K562 (cell line): Measurements from ENCODE around the gene NAPA. TPM values are rescaled to one million over a fixed set of nuclear protein-coding genes. Genes with fewer than 3 reads are reported as not detected.

Experiments
- ATAC-seq: fragments of 200-7000 bp; cut with Tn5 transposase; 3 replicates; pipeline ENCODE4 v1.9.1; 2020; ENCODE audit warnings: moderate library complexity
- BruUV-seq: library from RNA; stranded (reverse); fragments of 400-500 nt; replicated peaks from 2 replicates; lab custom pipeline; 2021; lab: Mats Ljungman, UMichigan
- CTCF ChIA-PET: fragments of 300-600 bp; formaldehyde crosslinking; extraction: SDS; loops from one replicate; lab custom pipeline; 2021; ENCODE audit warnings: low intra/inter-chr PET ratio; lab: Yijun Ruan, JAX
- POLR2A ChIA-PET: fragments of 300-600, 350-650 bp; sonication (Branson Sonifier 250); formaldehyde crosslinking; extraction: SDS; loops from one replicate; lab custom pipeline; 2021; ENCODE audit warnings: antibody characterized with exemption, inconsistent platforms; lab: Yijun Ruan, JAX
- DNase-seq, 4 experiments: peaks; one replicate each; pipeline versions ENCODE4 v3.0.0 to v3.0.0-alpha.2; 2011 to 2018; ENCODE audit warnings: low spot score in 3 of 4, mixed read lengths in 3 of 4; ENCODE audit errors: extremely low read depth in 1 of 4
- FAIRE-seq: peaks from 2 replicates; lab custom pipeline; 2011; peaks lifted over from hg19 to GRCh38; lab: Jason Lieb, UNC
- H2AFZ ChIP-seq: 2 replicates; pipeline ENCODE4 v1.6.0; 2011; ENCODE audit warnings: low read depth, low read length, control low read depth, inconsistent platforms
- H3K27ac ChIP-seq: fragments of 200-600 bp; 3 replicates; pipeline ENCODE4 v1.8.0; 2011; ENCODE audit warnings: low read depth, mild to moderate bottlenecking, control low read depth, inconsistent platforms, low read length, moderate library complexity, mixed read lengths; ENCODE audit errors: extremely low read depth
- H3K27me3 ChIP-seq, 2 experiments: fragments of 300-600 bp in 1 of 2; 2 replicates in 1 of 2; 3 replicates in 1 of 2; pipeline versions ENCODE4 v1.6.0 to v1.8.0; 2011; ENCODE audit warnings: inconsistent platforms in 2 of 2, low read length in 2 of 2, mild to moderate bottlenecking in 1 of 2, mixed read lengths in 1 of 2, moderate library complexity in 1 of 2; ENCODE audit not compliant: control insufficient read depth in 2 of 2, insufficient read depth in 2 of 2
- H3K36me3 ChIP-seq: fragments of 300-600 bp; 3 replicates; pipeline ENCODE4 v1.8.0; 2011; ENCODE audit warnings: mild to moderate bottlenecking, low read length, inconsistent platforms; ENCODE audit not compliant: control insufficient read depth, insufficient read depth
- H3K4me1 ChIP-seq, 2 experiments: fragments of 200-600 bp in 1 of 2; replicated peaks in 1 of 2; 2 replicates in 1 of 2; 3 replicates in 1 of 2; pipeline versions ENCODE4 v1.5.1 to v1.8.0; 2011; ENCODE audit warnings: inconsistent platforms in 2 of 2, low read length in 2 of 2, mild to moderate bottlenecking in 1 of 2, mixed read lengths in 1 of 2, moderate library complexity in 1 of 2; ENCODE audit not compliant: control insufficient read depth in 2 of 2, insufficient read depth in 2 of 2
- H3K4me2 ChIP-seq: 2 replicates; pipeline ENCODE4 v1.6.1; 2011; ENCODE audit warnings: low read length, control low read depth, inconsistent platforms, mixed read lengths; ENCODE audit not compliant: insufficient read depth
- H3K4me3 ChIP-seq: fragments of 200-600 bp; sonication (generic), shearing (Covaris generic); 2 replicates; pipeline ENCODE4 v1.5.1; 2016; ENCODE audit warnings: control low read depth, inconsistent platforms
- H3K79me2 ChIP-seq: fragments of 200-600 bp; 3 replicates; pipeline ENCODE4 v1.8.0; 2011; ENCODE audit warnings: low read length, inconsistent platforms; ENCODE audit not compliant: control insufficient read depth, insufficient read depth
- H3K9ac ChIP-seq, 2 experiments: 2 replicates each; pipeline versions ENCODE4 v1.6.0 to v1.6.1; 2011; ENCODE audit warnings: low read depth in 2 of 2, low read length in 2 of 2, control low read depth in 1 of 2, inconsistent platforms in 1 of 2, mild to moderate bottlenecking in 1 of 2, mixed read lengths in 1 of 2; ENCODE audit not compliant: insufficient read depth in 1 of 2
- H3K9me1 ChIP-seq: one replicate; pipeline ENCODE4 v1.6.0; 2011; ENCODE audit warnings: inconsistent platforms, mild to moderate bottlenecking, low read length, moderate library complexity; ENCODE audit not compliant: control insufficient read depth, insufficient read depth
- H3K9me3 ChIP-seq: replicated peaks from 2 replicates; pipeline ENCODE4 v1.5.1; 2011; ENCODE audit warnings: low read depth, low read length, inconsistent platforms; ENCODE audit not compliant: control insufficient read depth, insufficient read depth
- H4K20me1 ChIP-seq: replicated peaks from 2 replicates; pipeline ENCODE4 v1.6.1; 2011; ENCODE audit warnings: low read length, inconsistent platforms, mixed read lengths; ENCODE audit not compliant: control insufficient read depth, insufficient read depth
- CAMTA2 ChIP-seq: fragments of 250-450 bp; sonication (Bioruptor Pico); conservative IDR thresholded peaks from 2 replicates; pipeline ENCODE4 v1.5.1; 2022
- CXXC5 ChIP-seq: fragments of 250-450 bp; sonication (Bioruptor Pico); IDR thresholded peaks from 2 replicates; pipeline ENCODE4 v1.8.0; 2022; ENCODE audit warnings: inconsistent platforms, mild to moderate bottlenecking, moderate library complexity
- ELK1 ChIP-seq: sonication (generic); formaldehyde crosslinking; IDR thresholded peaks from 2 replicates; pipeline ENCODE4 v1.8.1; 2022; ENCODE audit warnings: missing genetic modification reagents
- ETV5 ChIP-seq: sonication (generic); formaldehyde crosslinking; IDR thresholded peaks from 2 replicates; pipeline ENCODE4 v1.4.0; 2020; ENCODE audit warnings: low read depth, mild to moderate bottlenecking, missing genetic modification reagents
- HBP1 ChIP-seq: fragments of 450-650 bp; formaldehyde crosslinking; IDR thresholded peaks from 2 replicates; pipeline ENCODE4 v1.4.0; 2022; ENCODE audit warnings: missing genetic modification characterization
- KDM4B ChIP-seq, 2 experiments: fragments of 450-650 bp in 1 of 2; sonication (generic) in 1 of 2; IDR thresholded peaks; 2 replicates each; pipeline ENCODE4 v1.6.1; 2016 to 2017; ENCODE audit warnings: borderline replicate concordance in 2 of 2, antibody characterized with exemption in 1 of 2, low read depth in 1 of 2, mild to moderate bottlenecking in 1 of 2
- MAX ChIP-seq: sonication (generic); formaldehyde crosslinking; IDR thresholded peaks from 2 replicates; pipeline ENCODE4 v1.9.0; 2022; ENCODE audit warnings: mild to moderate bottlenecking, missing genetic modification reagents
- MBD2 ChIP-seq: sonication (generic); IDR thresholded peaks from 2 replicates; pipeline ENCODE4 v1.6.1; 2016; ENCODE audit warnings: low read depth, borderline replicate concordance
- PKNOX1 ChIP-seq: fragments of 450-650 bp; IDR thresholded peaks from 2 replicates; pipeline ENCODE4 v1.6.1; 2016
- TFAP4 ChIP-seq: sonication (generic); formaldehyde crosslinking; IDR thresholded peaks from 2 replicates; pipeline ENCODE4 v1.8.0; 2022; ENCODE audit warnings: missing genetic modification reagents, mild to moderate bottlenecking, moderate library complexity, borderline replicate concordance
- VEZF1 ChIP-seq: fragments of 200-800 bp; sonication (Bioruptor generic); IDR thresholded peaks from 2 replicates; pipeline ENCODE4 v1.6.1; 2017; ENCODE audit warnings: missing genetic modification characterization, missing compliant biosample characterization
- ZFX ChIP-seq: sonication (generic); formaldehyde crosslinking; IDR thresholded peaks from 2 replicates; pipeline ENCODE4 v1.8.0; 2022; ENCODE audit warnings: mild to moderate bottlenecking, missing genetic modification reagents, moderate library complexity
- ZNF561 ChIP-seq: fragments of 450-650 bp; formaldehyde crosslinking; conservative IDR thresholded peaks from 2 replicates; pipeline ENCODE4 v1.4.0; 2020; ENCODE audit warnings: mild to moderate bottlenecking, moderate library complexity
- ZNF586 ChIP-seq: fragments of 450-650 bp; formaldehyde crosslinking; conservative IDR thresholded peaks from 2 replicates; pipeline ENCODE4 v1.4.0; 2020; ENCODE audit warnings: mild to moderate bottlenecking, moderate library complexity
- WGBS: fragments of 100-300 bp; shearing (Covaris generic); methylation state at CpG from one replicate; pipeline ENCODE4 v1.1.6; 2016; ENCODE audit warnings: low coverage, mixed read lengths; ENCODE audit not compliant: insufficient coverage; ENCODE audit errors: missing lambda C conversion rate; 5-methylcytosine and 5-hydroxymethylcytosine counted together
- in situ Hi-C: fragments of 300-500 bp; cut with MboI; formaldehyde crosslinking; loops from 4 replicates; pipeline ENCODE4 v1.15.0; 2018; ENCODE audit warnings: inconsistent platforms, mixed read lengths
- intact Hi-C: fragments of 100-400 bp; cut with micrococcal nuclease; formaldehyde crosslinking; loops from 2 replicates; pipeline ENCODE4 v1.14.2; 2022
- polyA plus RNA-seq, 8 experiments: library from polyadenylated mRNA; depleted of rRNA in 4 of 8; stranded (reverse) in 5 of 8; unstranded in 3 of 8; fragments of >200 nt; fragmentation: Nextera tagmentation in 2 of 8; fragmentation: Illumina TruSeq in 1 of 8; extraction: Ambion mirVana in 2 of 8; extraction: Trizol in 1 of 8; gene quantifications; 2 replicates each; pipeline versions ENCODE4 v1.2.1 to v1.2.3, GENCODE V29; 2011 to 2014; ENCODE audit warnings: inconsistent platforms in 1 of 8, missing spikeins in 1 of 8
- total RNA-seq, 7 experiments: library from RNA; depleted of rRNA in 6 of 7; stranded (reverse); fragments of >200 nt in 6 of 7; fragmentation: Illumina TruSeq in 2 of 7; extraction: Trizol in 2 of 7; gene quantifications; 2 replicates each; pipeline versions ENCODE4 v1.2.1 to v1.2.3, GENCODE V29; 2011 to 2021; ENCODE audit warnings: low replicate concordance in 1 of 7

The NAPA gene
- total and polyA plus RNA-seq, 9 of the 15 experiments (the other 6 are each of a cell fraction or from before 2014, with no cell fraction given) = 5.4 to 98.6 (median 77.5) TPM

- 6% methylated on average over 14 of the region's 39 CpGs for WGBS
- H3K27ac ChIP-seq = 0 out of 3 replicates have a peak overlapping the region, but pooled peaks have one; percentile 32
- H3K36me3 ChIP-seq = no peaks in the 10 kb centered on the region
- no TSS peak for BruUV-seq
- peak overlapping the region; percentile 87 for H2AFZ ChIP-seq
- FAIRE-seq (peak; percentile 32), DNase-seq (peak; percentile 88 to 97 (median 97)), ATAC-seq (peak; percentile 86)
- peaks cover 7 to 37% of the 10 kb centered on the region in 2 experiments; a peak in 3 of 5 replicates for H3K4me1 ChIP-seq
- H3K27me3 ChIP-seq = no peaks in the 10 kb centered on the region
- no peaks in the 10 kb centered on the region for H4K20me1 ChIP-seq
- H3K9me1 ChIP-seq = no peaks in the 10 kb centered on the region
- H3K9me3 ChIP-seq = no peaks in the 10 kb centered on the region
- H3K4me2 ChIP-seq = peak overlapping the region; percentile 51
- H3K4me3 ChIP-seq = peak overlapping the region; percentile 27
- ChIA-PET CTCF (no interaction called here), POLR2A (interaction anchor here (0.6 to 1.7 kb wide), 6 partner anchors 11 to 1002 kb away, joined by 3 to 5 read pairs (median 4); no protein-coding TSS in a partner anchor)
- H3K79me2 ChIP-seq = peaks cover 7% of the 10 kb centered on the region
- H3K9ac ChIP-seq = peak overlapping the region; percentile 26 to 89; a peak in 3 of 4 replicates
- intact Hi-C loops = loop anchor here (5.0 kb wide), 2 partner anchors 37 to 43 kb away; partner anchors contain the start of gene NAPA
- in situ Hi-C loops = no loop called here
- TF ChIP-seq ZNF561 (no peak), VEZF1 (CRISPR knock-in tag) (peak; percentile 75), ZNF586 (CRISPR knock-in tag) (no peak), CXXC5 (CRISPR knock-in tag) (peak; percentile 43; the same call in 1 of the 2 replicates), MAX (CRISPR knock-in tag) (peak; percentile 77), KDM4B (IDR thresholded peaks at IDR 0.05; ENCODE audit: borderline replicate concordance in 2 of 2, low read depth in 1 of 2) (no peak), CAMTA2 (CRISPR knock-in tag) (no peak), PKNOX1 (peak; percentile 70), ELK1 (CRISPR knock-in tag) (no peak), MBD2 (peak; percentile 44; the same call in 1 of the 2 replicates), TFAP4 (CRISPR knock-in tag) (peak; percentile 43; the same call in 1 of the 2 replicates), ETV5 (CRISPR knock-in tag) (no peak), ZFX (CRISPR knock-in tag) (no peak), HBP1 (CRISPR knock-in tag) (no peak)
Measured at GRCh38 chr19:47479701-47480503, 35.0 kb downstream of the NAPA start.
